HG02884 (cell line): ENCODE measurements around the gene ACD.

Experiments used
- ATAC-seq: cut with Tn5 transposase; IDR thresholded peaks from one replicate; pipeline ENCODE4 v1.9.1; 2021; ENCODE audit warnings: mild to moderate bottlenecking, moderate library complexity; ENCODE audit not compliant: unreplicated experiment

ACD gene

DNA sequence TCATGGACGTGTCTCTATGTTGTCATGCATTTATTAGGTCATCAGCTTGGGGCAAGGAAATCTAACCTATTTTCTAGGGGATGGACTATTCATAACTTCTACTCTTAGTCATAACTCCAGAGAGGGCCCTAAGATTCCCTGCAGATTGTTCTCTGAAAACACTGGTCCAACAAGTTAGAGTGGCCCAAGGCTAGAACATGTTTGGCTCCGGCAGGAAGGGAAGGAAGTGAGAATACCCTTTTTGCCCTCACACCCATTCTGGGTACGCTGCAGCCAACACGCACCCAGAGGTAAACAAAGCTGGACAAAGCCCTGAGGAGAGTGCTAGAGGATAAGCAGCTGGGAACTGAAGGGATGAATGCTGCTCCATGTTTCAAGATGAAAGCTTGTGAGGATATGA lies 16.5 kb upstream of the ACD start:
- no peak for ATAC-seq

DNA sequence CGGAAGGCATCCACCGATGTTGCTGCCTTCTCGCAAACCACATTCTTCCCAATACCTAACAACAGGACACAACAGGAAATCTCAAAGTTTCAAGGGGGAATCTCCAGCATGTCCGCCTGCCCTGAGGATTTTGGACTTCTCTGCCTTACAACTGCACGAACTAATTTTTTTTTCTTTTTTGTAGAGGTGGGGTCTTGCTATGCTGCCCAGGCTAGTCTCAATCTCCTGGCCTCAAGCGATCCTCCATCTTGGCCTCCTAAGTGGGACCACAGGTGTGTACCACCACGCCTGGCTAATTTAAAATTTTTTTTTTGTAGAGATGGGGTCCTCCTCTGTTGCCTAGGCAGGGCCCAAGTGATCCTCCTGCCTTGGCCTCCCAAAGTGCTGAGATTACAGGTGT lies 15.9 kb upstream of the ACD start:
- no peak for ATAC-seq

DNA sequence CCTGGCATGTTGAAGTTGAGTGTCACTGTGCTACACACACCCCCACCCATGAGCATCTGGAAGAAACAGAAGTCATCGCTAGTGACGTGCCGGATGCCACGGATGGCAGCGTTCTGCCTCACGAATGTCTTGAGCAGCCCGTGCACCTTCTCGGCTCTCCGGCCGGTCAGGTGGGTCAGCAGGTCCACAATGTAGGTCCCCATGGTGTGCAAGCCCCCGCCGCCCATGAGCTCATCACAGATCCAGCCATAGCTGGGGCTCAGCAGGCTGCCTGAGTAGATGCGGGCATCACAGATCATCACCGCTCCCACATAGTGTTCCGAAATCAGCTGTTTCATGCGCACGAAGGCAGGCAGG lies 15.5 kb upstream of the ACD start:
- no peak for ATAC-seq

DNA sequence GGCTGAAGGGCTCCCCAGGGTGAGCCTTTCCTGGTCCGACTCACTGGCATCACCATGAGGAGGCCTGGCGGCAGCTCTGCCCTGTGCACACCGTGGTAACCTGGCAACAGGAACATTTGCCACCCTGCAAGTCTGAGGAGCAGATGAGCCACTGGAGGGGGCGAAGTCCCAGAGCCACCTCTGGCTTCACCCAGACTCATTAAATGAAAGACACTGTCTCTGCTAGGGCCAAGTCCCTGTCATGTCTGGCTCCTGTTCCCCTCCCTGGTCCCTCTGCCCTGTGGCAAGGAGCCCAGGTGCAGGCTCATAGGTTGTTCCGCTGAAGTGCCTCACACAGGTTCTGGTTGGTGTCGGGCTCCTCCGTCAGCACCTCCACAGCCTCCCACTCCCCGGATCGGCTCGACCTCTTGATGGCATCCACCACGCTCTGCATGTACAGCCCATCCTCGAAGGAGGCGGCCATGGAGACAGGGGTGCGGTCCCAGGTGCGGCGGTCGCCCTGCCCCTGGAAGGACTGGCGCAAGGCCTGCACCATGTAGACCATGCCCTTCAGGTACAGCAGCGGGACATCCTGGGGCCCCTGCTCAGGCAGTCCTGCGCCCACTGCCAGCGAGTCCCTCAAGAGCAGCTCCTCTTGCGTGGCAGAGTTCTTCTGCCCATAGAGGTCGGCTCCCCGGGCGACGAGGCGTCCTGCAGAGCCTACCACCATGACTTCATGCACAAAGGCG lies 15.0 kb upstream of the ACD start:
- ATAC-seq: no peak

DNA sequence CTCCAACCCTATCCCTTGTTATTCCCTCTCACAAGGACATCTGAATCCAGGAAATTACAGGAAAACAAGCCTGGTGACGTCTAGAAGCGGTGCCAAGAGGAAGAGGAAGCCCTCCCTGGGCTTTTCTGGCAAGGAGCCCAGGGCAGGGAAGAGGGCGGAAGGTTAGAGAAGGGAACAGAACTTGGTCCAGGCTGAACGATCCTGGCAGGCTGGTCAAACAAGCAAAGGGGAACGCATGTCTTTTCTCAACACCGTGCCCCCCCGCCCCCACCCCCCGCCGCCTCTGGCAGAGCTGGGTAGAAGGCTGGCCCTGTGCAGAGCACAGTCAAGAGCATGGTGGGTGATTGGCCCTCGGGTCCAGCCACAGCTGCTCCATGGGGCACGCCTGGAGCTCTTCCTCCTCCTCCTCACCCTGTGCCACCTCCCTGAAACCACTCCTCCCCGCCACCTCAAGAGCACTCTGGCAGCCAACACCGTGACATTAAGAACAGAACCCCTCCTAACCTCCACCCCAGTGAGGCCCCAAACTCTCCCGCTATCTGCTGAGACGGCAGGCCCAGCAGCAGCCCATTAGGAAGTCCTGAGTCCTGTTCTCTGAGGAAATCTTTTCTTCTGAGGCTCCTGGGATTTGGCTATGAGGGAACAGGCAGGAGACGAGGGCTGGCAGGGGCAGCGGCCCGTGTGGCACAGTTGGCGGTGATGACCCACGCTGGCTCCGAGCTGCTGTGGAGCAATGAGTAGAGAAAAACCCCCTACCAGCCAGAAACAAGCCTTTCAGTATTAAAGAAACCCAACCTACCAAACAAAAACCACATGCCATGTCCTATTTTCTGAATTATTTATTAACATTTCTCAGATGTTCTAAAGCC lies 13.9 kb upstream of the ACD start:
- no peak for ATAC-seq

DNA sequence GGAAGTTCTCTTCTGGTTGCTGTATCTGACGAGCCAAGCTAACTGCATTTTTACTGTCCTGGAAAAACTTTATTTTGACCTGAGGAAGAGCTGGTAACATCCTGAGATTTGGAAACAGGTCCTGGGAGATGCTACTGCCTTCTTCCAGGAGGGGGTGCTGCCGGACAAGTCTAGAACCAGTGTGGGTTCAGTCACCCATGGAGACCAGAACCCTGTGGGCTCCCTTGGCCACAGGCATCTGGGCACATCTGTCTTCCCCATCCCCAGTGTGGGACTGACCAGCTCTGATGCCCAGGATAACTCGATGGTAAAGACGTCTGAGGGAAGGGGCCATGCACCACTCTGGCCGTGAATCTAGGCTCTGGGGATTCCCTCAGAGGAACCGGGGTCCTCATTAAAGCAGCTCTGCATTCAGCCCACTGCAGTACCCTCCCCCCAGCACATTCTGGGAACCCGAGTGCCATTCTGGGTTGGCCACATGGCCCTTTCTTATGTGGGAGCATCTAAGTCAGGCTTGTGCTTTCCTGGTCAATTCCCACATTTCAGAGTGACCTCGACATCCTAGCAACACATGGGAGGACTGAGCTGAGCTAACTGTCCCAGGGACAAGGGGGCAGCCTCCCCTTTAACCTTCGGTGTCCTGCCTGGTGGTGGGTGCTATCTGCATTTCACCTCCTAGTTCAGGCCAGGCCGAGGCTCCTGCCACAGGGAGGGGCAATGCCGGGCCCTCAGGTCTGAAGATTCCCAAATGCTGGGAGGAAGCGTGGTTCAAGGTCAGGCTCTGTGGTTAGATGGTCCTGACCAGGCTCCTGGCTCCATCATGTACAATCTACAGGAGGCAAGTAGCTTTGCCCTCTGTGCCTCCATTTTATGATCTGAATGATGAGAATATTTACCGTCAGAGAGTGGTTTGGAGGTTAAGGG lies 12.9 kb upstream of the ACD start:
- no peak for ATAC-seq

DNA sequence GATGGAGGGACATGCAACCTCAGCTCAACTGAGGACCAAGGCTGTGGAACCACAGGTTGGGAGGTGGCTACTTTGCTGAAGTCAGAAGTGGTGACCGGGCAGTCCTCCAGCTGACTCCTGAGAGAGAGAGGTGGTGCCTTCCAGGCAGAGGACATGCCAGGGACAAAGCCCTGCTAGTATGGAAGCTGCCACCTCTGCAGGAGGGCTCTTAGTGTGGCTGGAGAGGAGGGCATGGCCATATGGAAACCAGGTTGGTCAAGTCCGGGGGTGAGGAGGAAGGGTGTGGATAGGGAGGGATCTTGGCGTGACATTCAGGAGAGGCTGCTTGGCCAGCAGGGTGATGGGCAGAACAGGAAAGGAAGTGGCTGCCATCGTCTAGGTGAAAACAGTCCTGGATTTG lies 12.2 kb upstream of the ACD start:
- ATAC-seq: no peak

DNA sequence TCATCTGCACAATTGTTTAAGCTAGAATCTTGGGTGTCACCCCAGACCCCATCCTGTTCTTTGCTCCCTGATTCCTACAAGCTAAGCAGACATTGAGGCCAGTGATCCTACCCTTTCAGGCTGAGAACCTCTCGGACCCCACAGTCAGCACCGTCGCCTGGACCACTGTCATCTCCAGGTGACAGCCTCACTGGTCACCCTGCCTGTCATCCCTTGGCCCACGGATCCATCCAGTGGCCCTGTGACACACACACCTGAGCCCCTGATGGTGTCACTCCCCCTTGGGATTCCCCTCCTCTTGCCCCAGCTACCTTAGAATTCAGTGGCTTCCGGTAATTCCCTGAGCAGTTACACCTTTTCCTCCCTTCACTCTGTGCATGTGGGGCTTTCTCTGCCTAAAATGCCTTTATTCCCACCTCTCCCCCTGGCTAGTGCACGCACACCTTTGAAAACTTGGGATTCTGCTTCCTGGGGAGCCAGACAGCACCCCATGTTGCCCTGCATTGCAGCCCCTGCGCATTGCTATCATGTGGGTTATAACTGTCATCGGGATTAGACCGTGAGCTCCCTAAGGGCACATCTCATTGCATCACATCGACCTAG lies 9.5 kb upstream of the ACD start:
- ATAC-seq: no peak

DNA sequence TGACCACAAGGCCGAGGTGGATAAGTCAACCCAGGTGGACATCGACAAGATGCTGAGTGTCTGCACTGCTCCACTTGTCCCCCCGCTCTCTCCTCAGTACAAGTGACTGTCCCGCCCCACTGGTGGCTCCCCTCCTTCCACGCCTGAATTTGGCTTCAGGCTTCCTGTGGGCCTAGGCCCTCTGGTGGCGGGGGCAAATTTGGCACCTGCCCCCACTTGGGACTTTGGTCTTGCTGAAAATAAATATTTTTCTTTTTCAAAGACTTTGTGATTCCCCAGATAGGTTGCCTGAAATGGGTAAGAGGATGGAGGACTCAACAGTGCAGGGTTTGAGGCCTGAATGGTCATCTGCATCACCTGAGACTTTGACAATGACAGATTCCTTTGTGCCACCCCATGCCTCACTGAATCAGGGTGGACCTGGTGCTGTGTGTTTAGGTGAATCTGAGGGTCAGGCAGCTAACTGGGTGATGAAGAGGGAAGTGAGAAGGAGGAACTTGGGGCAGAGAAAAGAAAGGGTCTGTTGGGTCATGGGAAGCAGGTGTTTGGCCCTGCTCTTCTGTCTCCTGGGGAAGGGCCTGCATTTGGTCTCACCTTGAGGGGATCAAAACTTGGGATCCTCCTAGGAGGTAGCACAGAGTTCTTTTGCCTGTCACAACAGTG lies 8.6 kb upstream of the ACD start:
- ATAC-seq: no peak

DNA sequence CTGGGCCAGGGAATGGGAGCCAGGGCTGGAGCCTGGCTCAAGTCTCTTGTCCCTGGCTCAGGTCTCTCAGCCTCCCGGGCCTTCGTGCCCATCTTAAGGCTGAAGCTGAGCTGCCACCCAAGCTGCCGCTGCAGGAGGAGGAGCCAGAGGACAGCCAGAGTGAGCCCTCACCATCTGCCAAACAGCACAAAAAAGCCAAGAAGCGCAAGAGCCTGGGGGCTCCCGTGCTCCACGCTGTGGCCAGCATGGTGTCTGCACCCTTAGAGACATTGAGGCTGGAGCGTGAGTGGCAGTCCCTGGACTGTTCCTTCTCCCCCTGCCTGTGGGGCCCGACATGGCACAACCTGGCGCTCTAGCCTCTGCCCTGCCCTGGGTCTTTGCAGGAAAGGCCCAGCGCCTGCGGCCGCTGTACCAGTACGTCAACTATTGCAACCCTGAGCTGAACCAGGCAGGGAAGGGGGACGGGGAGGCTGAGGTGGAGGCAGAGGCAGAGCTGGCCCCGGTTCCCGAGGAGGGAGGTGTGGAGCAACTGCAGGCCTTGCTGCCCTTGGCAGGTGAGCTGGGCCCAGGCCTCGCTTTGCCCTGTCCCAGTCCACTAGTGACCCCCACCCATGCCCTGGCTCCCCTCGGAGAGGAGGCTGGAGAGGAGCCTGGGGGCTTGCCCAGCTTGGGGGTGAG lies 7.9 kb upstream of the ACD start:
- ATAC-seq: peak; percentile 68

DNA sequence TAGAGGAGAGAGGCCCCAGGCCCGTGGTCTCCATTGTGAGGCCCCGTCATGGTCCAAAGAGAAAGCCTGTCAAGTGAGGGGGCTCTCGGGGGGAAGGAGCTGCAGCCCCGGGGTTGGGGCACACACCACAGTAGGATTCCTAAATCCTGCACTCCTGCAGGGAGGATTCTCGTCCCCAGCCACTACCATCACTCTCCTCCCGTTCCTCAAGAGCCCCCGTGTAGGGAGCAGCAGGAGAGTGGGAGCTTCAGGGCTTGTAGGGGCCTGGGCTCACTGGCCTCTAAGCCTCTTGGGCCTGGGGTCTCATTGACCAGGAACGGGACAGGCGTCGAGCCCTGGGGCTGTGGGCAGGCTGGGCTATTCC lies 7.4 kb upstream of the ACD start:
- no peak for ATAC-seq

DNA sequence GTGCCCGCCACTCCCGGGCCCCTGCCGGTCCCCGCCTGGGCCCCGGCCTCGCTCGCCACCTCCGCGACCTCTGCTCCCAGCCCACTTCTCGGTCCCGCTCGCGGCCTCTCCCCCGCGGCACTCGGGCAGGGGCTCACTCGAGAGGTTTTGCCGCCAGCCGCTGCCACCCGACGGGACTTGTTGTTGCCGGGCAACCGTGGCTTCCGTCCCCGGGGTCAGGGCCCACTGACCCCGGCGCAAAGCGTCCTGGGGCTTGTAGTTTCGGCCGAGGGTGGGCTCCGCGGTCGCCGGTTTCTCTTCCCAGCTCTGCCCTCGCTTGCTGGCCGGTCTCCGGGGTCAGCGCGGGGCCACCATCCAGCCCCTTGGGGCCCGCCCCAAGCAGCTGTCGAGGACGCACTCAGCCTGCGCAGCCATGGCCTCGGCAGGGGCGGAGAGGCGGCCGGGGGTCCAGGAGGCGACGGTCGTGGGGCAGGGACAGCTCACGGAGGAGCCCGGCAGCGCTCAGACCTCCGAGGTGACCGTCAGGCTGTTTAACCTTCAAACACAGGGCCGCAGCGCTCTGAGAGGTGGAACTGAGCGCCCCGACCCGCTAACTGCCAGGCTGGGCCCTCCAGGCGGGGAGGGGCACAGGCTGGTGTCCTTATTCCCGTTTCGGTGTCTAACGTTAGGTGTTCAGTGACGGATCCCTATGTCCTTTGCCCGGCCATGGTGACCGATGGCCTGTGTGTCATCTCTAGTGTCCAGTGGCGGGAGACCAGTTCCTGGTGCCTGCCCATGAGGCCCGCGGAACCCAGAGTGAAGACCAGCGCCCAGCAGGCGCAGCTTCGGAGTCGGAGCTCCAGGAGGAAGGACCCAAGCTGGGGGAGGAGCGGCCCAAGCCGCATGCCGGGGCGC lies 6.7 kb upstream of the ACD start, which contains the start of the genes C16orf86 and ENKD1:
Gene C16orf86 (plus strand): TSS at position 256 of the 894 bp plus-strand sequence. CDS start 157 bp downstream, at position 413.
Gene ENKD1 (minus strand): TSS at position 192 of the 894 bp plus-strand sequence. CDS start 308 bp downstream, outside the sequence.
- ATAC-seq: peak; percentile 45

DNA sequence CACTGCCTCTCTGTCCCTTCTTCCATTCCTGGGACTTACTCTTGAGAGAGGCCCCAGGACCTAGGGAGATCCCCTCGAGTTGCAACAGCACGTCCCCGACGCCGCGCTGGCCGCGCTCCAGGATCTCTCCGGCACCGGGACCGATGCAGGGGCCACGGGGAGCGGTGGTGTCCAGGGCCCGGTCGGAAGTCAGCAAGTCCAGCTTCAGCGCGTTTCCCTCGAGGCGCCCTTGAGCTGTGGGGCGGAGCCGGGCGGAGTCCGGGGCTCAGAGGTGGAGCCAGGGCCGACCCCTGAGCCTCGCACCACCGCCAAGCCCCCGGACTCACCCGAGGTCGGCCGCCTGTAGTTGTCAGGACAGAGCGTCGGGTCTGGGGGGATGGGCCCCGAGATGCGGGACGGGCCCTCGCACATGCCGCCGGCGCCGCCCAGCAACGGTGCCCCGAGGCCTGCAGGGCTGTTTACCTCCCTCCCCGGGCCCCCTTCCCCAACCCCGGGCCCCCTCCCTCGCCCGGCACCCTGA lies 6.0 kb upstream of the ACD start:
- ATAC-seq: no peak

DNA sequence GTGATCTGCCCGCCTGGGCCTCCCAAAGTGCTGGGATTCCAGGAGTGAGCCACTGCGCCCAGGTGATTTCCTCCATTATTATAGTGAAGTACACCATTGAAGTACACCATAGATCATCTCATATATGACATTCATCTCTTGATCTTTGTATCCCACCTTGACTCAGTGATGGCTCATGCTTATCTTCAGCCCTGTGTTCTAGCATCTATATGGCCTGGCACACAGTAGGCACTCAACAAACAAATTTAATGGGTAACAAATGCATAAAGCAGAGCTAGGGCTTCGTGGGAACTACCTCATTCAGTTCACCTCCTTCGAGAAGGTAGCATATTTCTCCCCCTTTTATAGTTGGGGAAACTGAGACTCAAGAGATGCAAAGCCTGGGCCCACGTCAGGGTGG lies 5.5 kb upstream of the ACD start:
- no peak for ATAC-seq

DNA sequence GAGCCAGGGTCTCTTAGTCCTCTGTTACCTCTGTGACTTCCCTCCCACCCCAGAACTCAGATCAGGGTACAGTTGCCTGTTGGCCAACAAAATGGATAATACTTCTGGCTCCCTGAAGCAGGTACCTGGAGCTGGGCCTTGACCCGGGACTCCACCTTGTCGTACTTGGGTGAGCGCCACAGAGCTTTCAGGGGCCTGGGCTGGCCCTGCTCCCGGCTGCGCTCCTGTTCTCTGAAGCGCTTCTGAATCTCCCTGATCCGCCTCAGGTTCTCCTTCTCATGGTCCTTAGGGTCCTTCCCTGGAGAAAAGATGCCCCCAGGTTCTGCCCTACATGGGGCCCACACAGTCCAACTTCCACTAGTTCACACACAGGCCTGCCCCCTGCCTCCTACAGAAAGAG lies 4.8 kb upstream of the ACD start:
- no peak for ATAC-seq

DNA sequence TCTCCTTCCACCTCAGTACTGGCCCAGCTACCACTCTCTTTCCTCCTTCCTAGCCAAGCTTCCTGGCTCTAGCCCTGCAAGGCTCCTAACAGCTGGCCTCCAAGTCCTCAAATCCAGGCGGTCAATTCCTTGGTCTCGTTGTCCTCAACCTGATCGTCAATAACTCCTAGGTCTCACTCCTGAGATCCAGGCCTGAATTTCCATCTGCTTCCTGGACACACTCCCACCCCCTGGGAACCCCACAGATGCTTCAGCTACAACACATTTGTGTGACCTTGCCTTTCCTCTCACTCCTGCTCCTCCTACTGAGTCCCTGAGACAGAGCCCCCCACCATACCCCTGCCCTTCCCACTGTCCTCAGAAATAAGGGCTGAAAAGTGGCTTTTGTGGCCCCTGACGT lies 4.2 kb upstream of the ACD start:
- no peak for ATAC-seq

DNA sequence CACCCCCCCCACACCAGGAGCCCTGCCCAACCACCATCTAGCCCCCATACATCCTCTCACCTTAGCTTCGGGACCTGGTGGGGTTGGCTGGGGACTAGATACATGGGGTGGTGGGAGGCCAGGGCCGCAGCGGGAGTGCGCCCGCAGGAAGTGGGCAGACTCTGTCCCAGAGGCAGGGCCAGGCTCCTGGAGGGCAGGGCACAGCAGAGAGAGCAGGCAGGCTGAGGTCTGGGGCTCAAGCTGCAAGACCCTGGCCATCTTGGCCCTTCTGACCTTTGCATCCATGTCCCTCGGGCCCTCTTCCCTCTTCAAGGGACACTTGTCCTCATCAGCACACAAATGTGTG lies 3.8 kb upstream of the ACD start:
- ATAC-seq: no peak

DNA sequence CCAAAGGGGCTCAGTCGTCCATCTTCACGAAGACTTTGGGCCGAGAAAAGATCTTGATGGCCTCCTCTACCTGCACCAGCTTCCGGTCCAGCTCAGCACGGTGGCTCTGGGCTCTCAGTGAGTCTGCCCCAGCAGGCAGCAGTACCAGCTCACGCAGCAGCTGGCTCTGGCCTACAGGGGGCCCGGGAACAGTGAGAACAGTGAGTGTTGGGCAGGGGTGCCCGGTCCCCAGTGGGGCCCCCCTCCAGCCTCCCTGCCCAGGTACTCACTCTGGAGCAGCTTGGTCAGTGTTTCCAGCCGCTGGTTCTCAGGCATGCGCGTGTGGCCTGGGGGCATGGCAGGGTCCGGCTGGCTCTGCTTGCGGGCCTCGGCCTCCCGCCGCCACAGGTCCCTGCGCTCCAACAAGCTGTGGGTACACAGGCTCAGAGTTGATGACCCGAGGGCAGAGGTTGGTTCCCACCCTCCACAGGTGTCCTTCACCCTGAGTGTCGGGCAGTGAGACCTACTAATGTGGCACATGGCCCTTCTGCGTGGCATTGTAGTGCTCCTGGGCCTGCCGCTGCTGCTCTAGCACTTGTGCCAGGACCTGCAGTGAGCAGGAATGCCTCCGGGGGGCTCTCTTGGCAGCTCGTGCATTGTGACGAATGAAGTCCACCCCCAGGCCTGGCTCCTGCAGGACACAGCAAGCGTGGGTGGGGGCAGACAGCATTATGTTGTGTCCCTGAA lies 3.3 kb upstream of the ACD start:
- ATAC-seq: no peak
